Activated gamma-delta T cell treated with anti-CD3 and anti-CD28 coated beads, Interleukin-2, amount 50 U/mL, for 16 hours (primary cell): ENCODE results near the gene NAPSA.
"Not testable (repeated sequence)": the region's sequence is repeated elsewhere in the genome, so short reads cannot be mapped to it uniquely, and the experiment has no call there.

Experiments used
- DNase-seq: peaks from one replicate; pipeline ENCODE4 v3.0.0-alpha.2; 2020; ENCODE audit warnings: low read depth

NAPSA gene

DNA sequence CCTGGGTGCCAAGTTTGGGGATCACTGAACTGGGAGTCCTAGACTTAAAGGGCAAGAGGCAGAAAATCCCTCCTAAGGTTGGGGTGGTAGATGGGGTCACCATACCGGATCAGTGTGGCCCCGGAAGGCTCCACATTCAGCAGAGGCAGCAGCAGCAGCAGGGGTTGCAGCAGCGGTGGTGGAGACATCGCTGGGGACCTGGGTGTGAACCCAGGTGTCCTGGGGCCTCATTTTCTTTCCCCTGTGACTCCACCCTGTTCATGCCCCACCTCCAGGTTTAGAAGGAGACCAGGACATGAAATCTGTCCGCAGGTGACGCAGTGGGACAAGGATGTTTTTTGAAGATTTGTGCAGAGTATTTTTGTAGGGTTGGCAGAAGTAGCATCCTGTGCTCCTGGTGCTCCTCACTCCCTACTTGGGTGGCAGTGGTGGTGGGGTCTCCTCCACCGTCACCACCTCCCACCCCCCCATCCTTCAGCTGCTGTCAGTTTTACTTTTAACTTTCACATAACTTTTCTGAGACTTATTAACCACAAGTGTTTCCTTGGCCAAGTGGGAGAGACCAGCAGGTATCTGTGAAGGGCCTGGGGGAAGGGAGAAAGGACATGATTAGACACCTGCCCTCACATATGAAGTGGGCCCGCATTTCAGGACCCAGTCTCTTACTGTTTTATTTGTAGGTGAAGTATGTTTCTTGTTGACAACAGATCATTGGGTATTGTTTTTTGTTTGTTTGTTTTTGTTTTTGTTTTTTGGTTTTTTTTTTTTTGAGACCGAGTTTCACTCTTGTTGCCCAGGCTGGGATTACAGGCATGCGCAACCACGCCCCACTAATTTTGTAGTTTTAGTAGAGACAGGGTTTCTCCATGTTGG lies at the start of gene NAPSA:
TSS of gene NAPSA (minus strand) at position 206 of the 873 bp plus-strand sequence. CDS start at position 188, 18 bp downstream.
- no peak for DNase-seq

DNA sequence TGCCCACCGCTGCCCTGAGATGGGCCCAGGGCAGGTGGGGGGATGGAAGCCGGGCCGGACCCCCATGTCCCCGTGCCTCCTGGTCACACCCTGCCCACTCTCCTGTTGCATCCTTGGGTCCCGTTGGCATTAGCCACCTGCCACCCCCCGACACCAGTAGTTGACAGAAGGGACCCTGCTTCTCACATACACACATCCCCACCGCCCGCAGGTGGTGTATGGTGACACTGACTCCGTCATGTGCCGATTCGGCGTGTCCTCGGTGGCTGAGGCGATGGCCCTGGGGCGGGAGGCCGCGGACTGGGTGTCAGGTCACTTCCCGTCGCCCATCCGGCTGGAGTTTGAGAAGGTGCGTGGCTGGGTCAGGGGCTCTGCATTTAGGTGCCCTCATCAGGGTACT lies 48.1 kb upstream of the NAPSA start:
- no peak for DNase-seq

DNA sequence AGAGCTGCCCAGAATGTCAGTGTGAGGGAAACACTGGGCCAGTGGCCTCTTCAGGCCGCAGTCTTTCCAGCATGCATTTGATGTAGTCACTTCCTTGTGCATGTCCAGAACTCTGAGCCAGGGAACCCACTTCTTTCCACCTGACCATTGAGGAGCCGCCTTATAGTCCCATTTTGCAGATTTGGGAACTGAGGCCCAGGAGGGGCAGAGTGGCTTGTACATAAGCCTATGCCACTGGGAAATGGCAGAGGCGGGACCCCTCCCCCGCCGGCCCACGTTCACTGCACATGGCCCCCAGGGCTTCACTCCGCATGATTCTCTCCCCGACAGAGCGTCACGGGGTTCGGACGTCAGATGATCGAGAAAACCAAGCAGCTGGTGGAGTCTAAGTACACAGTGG lies 47.7 kb upstream of the NAPSA start:
- no peak for DNase-seq

DNA sequence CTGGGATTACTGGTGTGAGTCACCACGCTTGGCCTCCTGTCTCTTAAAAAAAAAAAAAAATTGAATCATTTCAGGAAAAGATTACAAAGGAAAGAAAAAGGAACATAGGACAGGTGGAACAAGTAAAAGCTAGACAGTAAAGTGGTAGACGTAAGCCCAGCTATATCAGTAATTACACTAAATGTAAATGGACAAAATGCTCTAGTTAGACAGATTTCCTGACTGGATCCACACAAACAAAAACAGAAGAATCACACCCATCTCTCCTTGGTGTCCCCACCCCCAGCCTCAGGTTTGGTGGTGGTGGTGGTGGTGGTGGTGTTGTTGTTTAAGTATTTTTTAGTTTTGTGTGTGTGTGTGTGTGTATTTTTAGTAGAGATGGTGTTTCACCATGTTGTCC lies 47.0 kb upstream of the NAPSA start:
- DNase-seq = no peak

DNA sequence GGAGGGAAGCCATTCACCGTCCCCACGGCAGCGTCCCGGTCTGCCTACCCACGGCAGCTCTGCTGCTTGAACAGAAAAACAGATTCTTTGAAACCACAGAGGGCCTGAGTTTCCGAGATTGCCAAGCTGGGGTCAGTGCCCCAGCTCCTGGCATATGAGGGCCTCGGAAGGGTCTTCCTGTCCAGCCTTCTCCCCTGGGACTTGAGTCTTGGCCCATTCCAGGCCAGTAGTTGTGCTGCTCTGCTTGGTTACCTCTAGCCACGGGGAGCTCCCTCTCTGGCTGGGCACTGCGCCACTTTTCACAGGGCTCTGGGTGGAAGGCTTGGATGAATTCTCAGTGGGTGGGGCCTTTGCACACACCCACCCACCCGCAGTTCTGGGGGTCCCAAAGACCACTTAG lies 44.7 kb upstream of the NAPSA start:
- no peak for DNase-seq

DNA sequence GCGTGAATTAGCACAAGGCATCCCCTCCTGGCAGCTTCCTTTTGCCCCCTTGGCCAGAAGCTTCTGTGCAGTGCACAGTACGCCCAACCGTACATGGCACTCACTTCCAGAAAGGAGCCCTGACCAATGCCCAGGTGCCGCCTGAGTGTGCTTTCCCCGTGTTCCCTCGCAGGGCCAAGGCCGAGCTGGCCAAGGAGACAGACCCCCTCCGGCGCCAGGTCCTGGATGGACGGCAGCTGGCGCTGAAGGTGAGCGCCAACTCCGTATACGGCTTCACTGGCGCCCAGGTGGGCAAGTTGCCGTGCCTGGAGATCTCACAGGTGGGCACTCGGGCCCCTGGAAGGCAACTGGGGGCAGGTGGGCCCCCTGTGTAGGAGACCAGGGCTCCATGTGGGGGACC lies 43.9 kb upstream of the NAPSA start:
- DNase-seq = no peak

DNA sequence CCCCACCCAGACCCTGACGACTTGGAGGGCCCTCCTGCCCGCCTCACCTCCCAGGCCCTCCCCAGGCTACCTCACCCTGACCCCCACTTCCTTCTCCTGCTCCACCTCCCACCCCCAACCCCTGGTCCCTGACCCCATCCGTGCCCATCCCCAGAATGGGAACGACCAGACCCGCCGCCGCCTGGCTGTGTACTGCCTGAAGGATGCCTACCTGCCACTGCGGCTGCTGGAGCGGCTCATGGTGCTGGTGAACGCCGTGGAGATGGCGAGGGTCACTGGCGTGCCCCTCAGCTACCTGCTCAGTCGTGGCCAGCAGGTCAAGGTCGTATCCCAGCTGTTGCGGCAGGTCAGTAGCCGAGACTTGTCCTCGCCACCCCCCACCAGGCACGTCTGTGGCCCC lies 41.4 kb upstream of the NAPSA start:
- DNase-seq = no peak

DNA sequence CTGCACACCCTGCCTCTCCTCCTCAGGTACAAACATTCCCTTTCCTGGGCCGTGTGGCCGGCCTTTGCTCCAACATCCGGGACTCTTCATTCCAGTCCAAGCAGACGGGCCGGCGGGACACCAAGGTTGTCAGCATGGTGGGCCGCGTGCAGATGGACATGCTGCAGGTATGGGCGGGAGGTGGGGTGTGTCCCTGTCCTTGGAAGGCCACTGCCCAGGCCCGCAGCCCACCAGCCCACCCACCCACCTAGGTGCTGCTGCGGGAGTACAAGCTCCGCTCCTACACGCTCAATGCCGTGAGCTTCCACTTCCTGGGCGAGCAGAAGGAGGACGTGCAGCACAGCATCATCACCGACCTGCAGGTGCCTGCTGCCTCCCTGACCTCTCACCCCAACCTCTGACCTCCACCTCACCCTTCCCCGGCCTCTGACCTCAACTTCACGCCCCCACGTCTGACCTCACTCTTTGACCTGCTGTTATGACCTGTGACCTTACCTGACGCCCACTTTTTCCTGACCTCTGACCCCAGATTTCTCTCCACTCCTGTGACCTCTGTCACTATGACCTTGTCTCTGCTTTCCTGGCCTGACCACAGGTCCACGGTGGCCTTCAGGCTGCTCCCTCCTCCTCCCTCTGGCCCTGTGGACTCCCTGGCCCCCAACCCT lies 40.8 kb upstream of the NAPSA start:
- DNase-seq = no peak

DNA sequence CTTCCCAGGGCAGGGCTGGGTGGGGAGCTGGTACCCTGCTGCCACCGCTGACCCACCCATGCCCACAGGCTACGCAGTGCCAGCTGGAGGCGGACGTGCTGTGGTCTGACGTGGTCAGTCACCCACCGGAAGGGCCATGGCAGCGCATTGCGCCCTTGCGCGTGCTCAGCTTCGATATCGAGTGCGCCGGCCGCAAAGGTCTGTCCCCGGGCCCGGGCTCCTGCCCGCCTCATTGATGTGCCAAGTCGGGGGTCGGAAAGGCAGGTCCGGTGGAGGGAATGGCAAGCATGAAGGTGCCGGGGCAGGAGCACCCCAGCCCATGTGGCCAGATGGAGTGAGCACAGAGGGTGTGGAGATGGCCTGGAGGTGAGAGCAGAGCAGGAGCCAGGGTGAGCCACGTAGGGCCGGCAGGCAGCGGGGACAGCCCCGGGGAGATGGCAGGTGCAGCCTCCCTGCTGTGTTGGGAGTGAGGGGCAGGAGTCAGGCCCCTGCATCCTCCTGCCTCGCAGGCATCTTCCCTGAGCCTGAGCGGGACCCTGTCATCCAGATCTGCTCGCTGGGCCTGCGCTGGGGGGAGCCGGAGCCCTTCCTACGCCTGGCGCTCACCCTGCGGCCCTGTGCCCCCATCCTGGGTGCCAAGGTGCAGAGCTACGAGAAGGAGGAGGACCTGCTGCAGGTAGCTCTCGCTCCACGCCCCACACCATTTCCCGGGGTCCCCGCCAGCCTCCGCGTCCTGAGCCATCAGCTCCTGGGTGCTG lies 37.3 kb upstream of the NAPSA start:
- no peak for DNase-seq

DNA sequence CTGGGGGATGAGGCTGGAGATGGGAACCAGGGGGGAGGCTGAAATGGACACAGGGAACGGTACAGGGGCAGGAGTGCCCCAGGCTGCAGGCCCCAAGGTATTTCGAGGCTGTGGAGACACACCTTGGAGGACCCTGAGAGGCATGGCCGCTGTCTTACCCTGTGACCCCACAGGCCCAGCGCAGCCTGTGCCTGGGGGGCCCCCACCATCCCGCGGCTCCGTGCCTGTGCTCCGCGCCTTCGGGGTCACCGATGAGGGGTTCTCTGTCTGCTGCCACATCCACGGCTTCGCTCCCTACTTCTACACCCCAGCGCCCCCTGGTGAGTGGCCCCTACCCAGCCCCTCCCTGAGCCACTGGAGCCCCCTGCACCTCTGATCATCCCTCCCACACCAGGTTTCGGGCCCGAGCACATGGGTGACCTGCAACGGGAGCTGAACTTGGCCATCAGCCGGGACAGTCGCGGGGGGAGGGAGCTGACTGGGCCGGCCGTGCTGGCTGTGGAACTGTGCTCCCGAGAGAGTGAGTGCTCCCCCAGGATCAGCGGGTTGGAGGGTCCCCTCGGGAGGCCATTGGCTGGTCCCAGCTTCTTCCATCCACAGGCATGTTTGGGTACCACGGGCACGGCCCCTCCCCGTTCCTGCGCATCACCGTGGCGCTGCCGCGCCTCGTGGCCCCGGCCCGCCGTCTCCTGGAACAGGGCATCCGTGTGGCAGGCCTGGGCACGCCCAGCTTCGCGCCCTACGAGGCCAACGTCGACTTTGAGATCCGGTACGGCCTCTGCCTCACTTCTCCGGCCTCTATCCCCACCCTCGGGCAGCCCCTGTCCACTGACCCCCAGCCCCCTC lies 36.4 kb upstream of the NAPSA start:
- no peak for DNase-seq

DNA sequence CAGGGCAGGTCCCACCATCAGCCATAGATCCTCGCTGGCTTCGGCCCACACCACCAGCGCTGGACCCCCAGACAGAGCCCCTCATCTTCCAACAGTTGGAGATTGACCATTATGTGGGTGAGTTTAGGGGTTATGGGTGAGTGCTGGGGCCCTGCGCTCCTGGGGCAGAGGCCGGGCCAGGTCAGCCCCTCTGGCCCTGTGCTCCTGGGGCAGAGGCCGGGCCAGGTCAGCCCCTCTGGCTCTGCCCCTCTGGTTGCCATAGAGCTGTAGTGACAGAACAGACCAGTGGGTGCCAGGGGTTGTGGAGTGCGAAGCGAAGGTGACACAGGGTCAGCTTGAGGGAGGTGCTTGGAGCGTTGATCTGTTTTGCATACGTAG lies 33.9 kb upstream of the NAPSA start:
- DNase-seq = no peak

DNA sequence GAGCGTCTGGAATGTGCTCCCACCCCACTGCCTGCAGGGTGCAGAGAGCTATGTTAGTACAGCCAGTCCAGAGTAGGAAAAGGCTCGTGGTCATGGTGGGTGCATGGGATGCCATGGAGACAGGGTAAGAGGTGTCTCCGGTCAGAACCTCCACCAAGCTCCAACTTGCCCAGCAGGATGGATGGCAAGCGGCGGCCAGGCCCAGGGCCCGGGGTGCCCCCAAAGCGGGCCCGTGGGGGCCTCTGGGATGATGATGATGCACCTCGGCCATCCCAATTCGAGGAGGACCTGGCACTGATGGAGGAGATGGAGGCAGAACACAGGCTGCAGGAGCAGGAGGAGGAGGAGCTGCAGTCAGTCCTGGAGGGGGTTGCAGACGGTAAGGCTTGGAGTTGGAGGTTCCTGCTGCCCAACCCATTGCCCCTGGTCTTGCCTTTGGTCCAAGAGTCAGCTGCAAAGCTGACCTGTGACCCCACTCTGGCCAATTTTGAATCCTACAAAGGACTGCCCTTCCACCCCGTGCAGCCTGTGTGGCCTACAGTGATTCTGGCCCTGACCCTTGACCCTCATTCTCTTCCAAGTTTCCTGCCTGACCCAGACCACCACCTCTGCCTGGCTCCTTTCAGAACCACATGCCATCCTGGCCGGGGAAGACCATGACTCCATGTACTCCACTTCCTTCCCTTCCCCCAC lies 33.4 kb upstream of the NAPSA start:
- DNase-seq = no peak

DNA sequence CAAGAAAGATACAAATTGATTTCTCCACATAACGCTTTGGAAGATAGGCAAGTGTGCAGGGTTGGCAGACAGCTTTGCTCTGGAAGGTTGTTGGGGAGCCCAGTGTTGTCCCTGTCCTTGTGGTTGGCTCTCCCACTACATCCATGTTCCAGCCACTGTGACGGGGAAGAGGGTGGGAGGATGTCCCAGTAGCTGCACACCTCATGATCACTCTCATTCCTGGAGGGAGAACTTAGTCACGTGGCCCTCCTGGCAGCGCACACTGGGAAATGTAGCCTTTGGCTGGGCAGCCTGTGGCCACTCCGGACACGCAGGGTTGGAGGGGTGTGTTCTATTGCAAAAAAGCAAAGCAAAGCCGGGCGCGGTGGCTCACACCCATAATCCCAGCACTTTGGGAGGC lies 28.6 kb upstream of the NAPSA start:
- no peak for DNase-seq

DNA sequence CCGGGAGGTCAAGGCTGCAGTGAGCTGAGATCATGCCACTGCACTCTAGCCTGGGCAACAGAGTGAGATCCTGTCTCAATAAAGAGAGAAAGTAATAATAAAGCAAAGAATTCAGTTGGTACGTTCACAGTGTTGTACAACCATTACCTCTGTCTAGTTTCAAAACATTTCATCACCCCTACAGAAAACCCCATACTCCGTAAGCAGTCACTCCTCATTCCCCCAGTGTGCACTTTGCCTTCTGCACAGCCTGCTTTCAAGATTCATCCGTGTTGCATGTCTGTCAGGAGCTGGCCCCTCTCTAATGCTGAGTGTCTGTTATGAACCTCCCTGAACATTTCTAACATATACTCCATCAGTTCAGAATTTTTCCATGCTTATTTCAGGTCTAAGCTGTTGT lies 28.1 kb upstream of the NAPSA start:
- no peak for DNase-seq

DNA sequence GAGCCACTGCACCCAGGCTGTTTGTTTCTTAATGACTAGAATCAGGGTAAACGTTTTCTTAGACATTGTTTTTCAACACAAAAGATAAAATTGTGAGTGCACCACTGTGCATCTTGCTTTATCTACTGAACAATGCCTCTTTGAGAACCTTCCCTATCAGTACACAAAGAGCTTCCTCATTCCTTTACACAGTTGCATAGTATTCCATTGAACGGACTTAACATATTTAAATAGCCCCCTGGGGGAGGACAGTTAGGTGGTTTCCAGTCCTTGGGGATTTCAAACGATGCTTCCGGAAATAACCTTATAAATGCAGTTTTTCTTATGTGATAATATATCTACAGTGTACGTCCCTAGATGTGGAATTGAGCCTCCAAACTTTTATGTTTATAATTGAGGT lies 27.3 kb upstream of the NAPSA start:
- DNase-seq = no peak

DNA sequence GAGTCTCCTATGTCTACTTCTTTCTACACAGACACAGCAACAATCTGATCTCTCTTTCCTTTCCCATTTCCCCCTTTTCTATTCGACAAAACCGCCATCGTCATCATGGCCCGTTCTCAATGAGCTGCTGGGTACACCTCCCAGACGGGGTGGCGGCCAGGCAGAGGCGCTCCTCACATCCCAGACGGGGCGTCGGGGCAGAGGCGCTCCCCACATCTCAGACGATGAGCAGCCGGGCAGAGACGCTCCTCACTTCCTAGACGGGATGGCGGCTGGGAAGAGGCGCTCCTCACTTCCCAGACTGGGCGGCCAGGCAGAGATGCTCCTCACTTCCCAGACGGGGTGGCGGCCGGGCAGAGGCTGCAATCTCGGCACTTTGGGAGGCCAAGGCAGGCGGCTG lies 25.5 kb upstream of the NAPSA start:
- DNase-seq = not testable (repeated sequence)

DNA sequence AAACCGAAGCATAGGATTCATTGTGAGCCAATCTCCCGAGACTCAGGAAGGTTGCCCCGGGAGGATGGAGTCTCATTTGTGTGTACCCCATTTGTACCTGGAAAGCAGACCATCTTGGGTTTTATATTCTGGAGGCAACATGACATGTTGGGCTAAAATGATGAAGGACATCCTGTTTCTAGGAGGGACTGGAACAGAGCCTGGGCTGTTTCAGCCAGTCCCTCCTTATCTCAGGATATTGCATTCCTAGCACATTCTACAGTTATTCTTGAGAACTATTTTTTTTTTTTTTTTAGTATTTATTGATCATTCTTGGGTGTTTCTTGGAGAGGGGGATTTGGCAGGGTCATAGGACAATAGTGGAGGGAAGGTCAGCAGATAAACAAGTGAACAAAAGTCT lies 24.9 kb upstream of the NAPSA start:
- DNase-seq = not testable (repeated sequence)

DNA sequence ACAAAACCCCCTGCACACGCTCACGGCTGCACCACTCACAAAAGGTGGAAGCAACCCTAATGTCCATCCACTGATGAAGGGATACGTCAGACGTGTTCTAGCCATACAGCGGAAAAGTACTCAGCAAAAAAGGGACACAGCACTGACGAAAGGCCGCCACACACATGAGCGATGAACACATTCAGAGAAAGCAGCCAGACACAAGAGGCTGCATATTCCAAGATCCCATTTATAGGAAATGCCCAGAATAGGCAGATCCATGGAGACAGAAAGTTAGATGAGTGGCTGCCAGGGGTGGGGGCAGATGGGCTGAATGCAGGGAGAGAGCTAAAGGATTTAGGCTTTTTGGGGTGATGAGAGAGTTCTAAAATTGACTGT lies 22.4 kb upstream of the NAPSA start:
- DNase-seq = no peak

DNA sequence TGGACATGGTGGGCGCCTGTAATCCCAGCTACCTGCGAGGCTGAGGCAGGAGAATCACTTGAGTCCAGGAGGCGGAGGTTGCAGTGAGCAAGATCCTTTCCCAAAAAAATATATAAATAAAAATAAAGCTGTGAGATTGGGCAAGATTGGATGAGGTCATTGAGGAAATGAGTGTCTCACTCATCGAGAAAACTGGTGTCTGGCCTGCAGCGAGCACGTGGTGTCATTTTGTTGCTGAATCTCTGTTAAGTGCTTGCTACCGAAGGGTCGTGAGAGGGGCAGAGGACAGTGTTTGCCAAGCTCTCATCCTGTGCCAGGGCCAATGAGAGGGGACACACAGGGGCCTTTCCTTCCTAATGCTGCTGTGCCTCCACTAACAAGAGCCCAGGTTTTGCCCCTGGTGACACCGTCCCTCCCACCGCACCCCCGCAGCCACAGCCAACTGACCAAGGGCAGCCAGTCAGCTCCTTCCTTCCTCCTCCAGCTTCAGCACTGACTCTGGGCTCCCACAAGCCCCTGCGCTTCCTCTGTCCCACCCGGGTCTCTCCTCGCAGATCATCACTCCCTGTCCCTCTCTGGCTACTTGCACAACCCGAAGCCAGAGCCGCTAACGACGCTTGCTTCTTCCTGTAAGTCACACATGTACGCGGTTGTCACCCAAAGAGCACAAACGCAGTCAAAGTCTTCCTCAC lies 21.9 kb upstream of the NAPSA start:
- no peak for DNase-seq

DNA sequence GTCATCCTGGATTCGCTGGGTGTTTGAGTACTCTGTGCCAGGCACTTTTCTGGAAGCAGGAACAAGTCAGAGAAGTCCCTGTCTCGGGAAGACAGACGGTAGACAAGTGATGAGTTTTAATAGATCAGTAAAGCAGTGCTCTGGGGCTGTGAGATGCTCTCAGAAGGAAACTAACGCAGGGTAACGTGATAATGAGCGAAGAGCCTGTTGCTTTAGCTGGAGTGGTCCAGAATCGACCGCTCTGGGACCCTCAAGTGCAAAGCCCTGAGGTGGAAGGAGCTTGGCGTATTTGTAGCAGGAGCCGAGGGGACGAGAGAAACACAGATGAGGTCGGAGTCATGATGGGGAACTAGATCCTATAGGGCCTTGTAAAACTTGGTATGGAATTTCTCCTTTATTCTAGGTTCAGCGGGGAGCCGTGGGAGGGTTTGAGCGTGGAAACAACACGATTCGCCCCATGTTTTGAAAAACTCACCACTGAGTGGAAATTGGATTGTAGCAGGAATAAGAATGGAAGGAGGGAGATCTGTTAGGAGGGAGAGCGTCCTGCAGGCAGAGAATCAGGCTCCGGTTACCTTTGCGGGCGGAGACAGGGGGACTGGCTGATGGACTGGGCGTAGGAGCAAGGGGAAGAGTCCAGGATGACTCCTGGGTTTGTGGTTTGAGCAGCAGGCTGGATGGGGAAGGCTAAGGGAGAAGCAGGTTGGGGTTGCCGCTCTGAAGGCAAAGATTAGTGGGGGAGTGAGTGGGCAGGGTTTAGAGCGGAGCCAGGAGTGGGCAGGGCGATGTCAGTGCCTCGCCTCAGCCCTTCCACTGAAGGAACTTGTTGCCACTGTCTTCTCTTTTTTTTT lies 19.5 kb upstream of the NAPSA start:
- DNase-seq = no peak
